ENCODE data around the gene BTBD16. TPM values are rescaled to one million over a fixed set of nuclear protein-coding genes. Genes with fewer than 3 reads are reported as not detected.

Gene BTBD16
- not detected for total RNA-seq (2021; fragmentation: NEBNext Ultra II Directional; extraction: Animal tissue kit (Norgen Biotek cat#: 25700))
- long read RNA-seq = 0 reads

DNA sequence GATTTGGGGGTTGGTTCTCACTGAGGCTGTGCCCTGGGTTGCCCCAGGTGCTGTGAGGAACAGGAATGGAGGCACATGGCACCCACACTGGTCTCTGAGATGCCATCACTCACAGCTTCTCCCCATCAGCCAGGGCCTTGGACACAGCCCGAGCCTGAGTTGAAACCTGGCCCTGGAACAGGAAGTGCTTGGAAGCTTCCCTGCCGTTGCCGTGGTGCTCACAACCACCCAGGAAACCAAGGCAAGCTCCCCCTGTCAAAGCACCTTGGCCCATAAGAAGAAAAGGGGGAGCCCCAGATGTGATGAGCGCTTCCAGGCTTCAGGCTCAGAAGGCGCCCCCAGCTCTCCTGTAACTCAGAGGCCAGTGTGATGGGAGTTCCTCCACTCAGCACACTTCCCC, at the start of gene BTBD16:
BTBD16 (plus strand) TSS at position 221 of the 400 bp plus-strand sequence. CDS start 3,786 bp downstream, outside the sequence.
- Mint-ChIP-seq H3K36me3 (ENCODE audit: low read depth) (no peaks in the 10 kb centered on the region), H3K4me3 (no peak within 1 kb of the TSS), H3K4me1 (ENCODE audit: low read depth) (peaks cover 8% of the 10 kb centered on the region), H3K27ac (no peak within 1 kb of the TSS), H3K9me3 (no peaks in the 10 kb centered on the region), H3K27me3 (ENCODE audit: insufficient read depth) (no peaks in the 10 kb centered on the region)
- DNase-seq = no peak
- TF ChIP-seq, protein P1, sequence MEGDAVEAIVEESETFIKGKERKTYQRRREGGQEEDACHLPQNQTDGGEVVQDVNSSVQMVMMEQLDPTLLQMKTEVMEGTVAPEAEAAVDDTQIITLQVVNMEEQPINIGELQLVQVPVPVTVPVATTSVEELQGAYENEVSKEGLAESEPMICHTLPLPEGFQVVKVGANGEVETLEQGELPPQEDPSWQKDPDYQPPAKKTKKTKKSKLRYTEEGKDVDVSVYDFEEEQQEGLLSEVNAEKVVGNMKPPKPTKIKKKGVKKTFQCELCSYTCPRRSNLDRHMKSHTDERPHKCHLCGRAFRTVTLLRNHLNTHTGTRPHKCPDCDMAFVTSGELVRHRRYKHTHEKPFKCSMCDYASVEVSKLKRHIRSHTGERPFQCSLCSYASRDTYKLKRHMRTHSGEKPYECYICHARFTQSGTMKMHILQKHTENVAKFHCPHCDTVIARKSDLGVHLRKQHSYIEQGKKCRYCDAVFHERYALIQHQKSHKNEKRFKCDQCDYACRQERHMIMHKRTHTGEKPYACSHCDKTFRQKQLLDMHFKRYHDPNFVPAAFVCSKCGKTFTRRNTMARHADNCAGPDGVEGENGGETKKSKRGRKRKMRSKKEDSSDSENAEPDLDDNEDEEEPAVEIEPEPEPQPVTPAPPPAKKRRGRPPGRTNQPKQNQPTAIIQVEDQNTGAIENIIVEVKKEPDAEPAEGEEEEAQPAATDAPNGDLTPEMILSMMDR (IDR thresholded peaks at IDR 0.05) = no peak

DNA sequence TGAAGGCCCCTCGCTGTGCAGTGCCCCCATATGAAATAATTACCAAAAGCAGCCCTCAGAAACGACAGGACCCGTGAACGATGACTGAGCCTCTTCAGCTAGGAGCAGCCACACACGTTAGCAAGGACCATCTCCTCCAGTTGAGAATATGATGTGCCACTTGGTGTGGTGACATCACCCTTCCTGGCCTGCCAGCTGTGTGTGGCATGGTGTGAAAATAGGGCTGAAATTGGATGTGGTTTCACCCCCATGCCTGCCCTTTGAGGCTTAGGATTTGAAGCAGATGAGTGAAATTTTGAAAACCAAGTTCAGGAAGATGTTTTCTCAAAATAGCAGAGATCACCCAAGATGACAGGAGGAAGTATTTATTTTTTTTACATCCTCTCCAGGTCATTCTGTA, 49.1 kb upstream of the BTBD16 start:
- Mint-ChIP-seq H3K4me1 (ENCODE audit: low read depth) (no peaks in the 10 kb centered on the region), H3K4me3 (no peak overlapping the region), H3K36me3 (ENCODE audit: low read depth) (peaks cover 26% of the 10 kb centered on the region), H3K27me3 (ENCODE audit: insufficient read depth) (peaks cover 1% of the 10 kb centered on the region; the same call in 1 of the 2 replicates), H3K9me3 (no peaks in the 10 kb centered on the region), H3K27ac (no peak overlapping the region)
- no peak for DNase-seq
- TF ChIP-seq, protein P1 (IDR thresholded peaks at IDR 0.05) = no peak

DNA sequence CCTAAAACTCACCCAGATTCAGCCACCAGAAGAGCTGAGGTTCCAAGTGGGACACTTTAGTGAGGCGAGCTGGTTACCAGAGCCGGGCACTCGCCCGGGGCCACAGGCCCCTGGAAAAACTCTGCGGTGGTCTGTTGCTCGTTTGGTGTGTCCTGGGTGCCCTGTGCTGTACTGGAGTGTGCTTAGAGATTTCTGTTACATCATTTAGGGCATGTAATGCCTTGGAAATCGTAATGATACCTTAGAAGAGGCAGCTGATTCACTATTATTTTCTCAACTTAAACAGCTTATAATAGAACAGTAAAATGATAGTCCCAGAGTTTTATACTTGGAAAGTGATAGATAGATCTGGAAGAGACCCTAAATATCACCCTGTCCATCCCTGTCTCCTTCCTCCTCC, 48.5 kb upstream of the BTBD16 start:
- H3K9me3 Mint-ChIP-seq = no peaks in the 10 kb centered on the region
- no peak for DNase-seq
- TF ChIP-seq, protein P1 (IDR thresholded peaks at IDR 0.05) = no peak
- no peak overlapping the region for H3K27ac Mint-ChIP-seq
- peaks cover 25% of the 10 kb centered on the region for H3K36me3 Mint-ChIP-seq (ENCODE audit: low read depth)
- no peaks in the 10 kb centered on the region for H3K4me1 Mint-ChIP-seq (ENCODE audit: low read depth)
- H3K27me3 Mint-ChIP-seq (ENCODE audit: insufficient read depth) = peaks cover 1% of the 10 kb centered on the region; the same call in 1 of the 2 replicates
- no peak overlapping the region for H3K4me3 Mint-ChIP-seq

DNA sequence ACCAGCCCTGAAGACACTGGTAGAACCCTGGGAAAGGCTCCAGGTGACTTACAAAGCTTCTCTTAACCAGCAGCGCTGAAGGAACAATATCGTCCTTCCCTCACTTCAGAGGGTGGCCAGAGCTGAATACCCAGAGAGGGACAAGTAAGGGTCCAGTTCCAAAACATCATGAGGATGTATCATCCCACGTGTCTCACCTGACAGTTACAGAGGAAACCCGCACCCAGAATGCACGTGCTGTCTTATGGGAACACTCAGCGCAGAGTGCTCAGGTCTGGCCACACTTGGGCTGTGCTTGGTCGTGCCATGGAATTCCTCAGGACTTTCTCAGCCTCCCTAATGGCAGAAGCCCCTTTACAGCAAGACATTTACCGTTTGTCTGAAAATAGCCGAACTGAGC, 46.9 kb upstream of the BTBD16 start:
- TF ChIP-seq, protein P1 (IDR thresholded peaks at IDR 0.05) = no peak
- H3K4me3 Mint-ChIP-seq = no peak overlapping the region
- no peaks in the 10 kb centered on the region for H3K4me1 Mint-ChIP-seq (ENCODE audit: low read depth)
- H3K27me3 Mint-ChIP-seq (ENCODE audit: insufficient read depth) = no peaks in the 10 kb centered on the region
- H3K9me3 Mint-ChIP-seq = no peaks in the 10 kb centered on the region
- peaks cover 20% of the 10 kb centered on the region for H3K36me3 Mint-ChIP-seq (ENCODE audit: low read depth)
- no peak overlapping the region for H3K27ac Mint-ChIP-seq
- DNase-seq = no peak

DNA sequence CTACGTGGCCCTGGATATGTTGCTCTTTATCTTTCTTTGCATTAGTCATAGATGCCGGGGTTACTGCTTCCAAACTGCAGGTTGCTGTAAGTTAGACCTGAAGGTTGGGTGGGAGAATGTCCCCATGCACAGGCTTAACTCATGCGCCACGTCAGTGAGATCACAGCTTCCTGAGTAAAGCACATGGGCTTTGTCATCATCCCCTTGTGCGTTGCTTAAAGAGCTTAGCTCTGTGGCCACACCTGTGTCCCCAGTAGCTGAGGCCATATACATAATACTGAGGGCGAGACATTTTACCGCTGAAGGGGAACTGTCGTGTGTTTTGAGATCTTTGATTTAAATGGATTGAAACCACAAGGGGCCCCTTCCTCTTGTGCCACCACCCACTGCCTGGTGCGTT, 45.8 kb upstream of the BTBD16 start:
- no peaks in the 10 kb centered on the region for H3K27me3 Mint-ChIP-seq (ENCODE audit: insufficient read depth)
- H3K36me3 Mint-ChIP-seq (ENCODE audit: low read depth) = peaks cover 18% of the 10 kb centered on the region
- TF ChIP-seq, protein P1 (IDR thresholded peaks at IDR 0.05) = no peak
- DNase-seq = no peak
- H3K4me1 Mint-ChIP-seq (ENCODE audit: low read depth) = no peaks in the 10 kb centered on the region
- H3K27ac Mint-ChIP-seq = no peak overlapping the region
- no peaks in the 10 kb centered on the region for H3K9me3 Mint-ChIP-seq
- H3K4me3 Mint-ChIP-seq = no peak overlapping the region

DNA sequence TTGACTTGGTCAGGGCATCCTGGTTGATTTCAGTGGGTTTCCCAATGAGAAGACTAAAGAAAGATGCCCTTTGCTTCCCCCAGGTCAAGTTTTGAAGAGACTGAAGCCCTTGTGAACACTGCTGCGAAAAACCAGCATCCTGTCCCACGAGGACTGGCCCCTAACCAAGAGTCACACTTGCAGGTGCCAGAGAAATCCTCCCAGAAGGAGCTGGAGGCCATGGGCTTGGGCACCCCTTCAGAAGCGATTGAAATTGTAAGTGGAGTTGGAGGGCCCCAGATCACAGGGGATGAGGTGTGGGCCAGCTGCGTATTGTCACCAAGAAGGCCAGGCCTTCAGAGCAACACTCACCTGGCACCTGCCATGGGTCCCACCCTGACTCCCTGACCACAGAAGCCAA, 43.3 kb upstream of the BTBD16 start:
- Mint-ChIP-seq H3K27me3 (ENCODE audit: insufficient read depth) (no peaks in the 10 kb centered on the region), H3K4me1 (ENCODE audit: low read depth) (no peaks in the 10 kb centered on the region), H3K4me3 (no peak overlapping the region), H3K9me3 (no peaks in the 10 kb centered on the region), H3K36me3 (ENCODE audit: low read depth) (peaks cover 13% of the 10 kb centered on the region), H3K27ac (no peak overlapping the region)
- TF ChIP-seq, protein P1 (IDR thresholded peaks at IDR 0.05) = no peak
- DNase-seq = no peak
